Measurements from ENCODE around the gene ETFB. TPM values are rescaled to one million over a fixed set of nuclear protein-coding genes. Genes with fewer than 3 reads are reported as not detected.

ETFB gene
- total RNA-seq, 1 donor from 2014 or later = 58.8 TPM

GRCh38 chr19:51347209-51347928, 18.8 kb downstream of the ETFB start:
- no peak overlapping the region for H3K27ac Mint-ChIP-seq (ENCODE audit: unreplicated experiment)
- H3K4me1 Mint-ChIP-seq (ENCODE audit: unreplicated experiment) = no peaks in the 10 kb centered on the region
- no peaks in the 10 kb centered on the region for H3K9me3 Mint-ChIP-seq (ENCODE audit: unreplicated experiment)
- no peak overlapping the region for H3K4me3 Mint-ChIP-seq (ENCODE audit: unreplicated experiment)
- TF ChIP-seq, protein P1, sequence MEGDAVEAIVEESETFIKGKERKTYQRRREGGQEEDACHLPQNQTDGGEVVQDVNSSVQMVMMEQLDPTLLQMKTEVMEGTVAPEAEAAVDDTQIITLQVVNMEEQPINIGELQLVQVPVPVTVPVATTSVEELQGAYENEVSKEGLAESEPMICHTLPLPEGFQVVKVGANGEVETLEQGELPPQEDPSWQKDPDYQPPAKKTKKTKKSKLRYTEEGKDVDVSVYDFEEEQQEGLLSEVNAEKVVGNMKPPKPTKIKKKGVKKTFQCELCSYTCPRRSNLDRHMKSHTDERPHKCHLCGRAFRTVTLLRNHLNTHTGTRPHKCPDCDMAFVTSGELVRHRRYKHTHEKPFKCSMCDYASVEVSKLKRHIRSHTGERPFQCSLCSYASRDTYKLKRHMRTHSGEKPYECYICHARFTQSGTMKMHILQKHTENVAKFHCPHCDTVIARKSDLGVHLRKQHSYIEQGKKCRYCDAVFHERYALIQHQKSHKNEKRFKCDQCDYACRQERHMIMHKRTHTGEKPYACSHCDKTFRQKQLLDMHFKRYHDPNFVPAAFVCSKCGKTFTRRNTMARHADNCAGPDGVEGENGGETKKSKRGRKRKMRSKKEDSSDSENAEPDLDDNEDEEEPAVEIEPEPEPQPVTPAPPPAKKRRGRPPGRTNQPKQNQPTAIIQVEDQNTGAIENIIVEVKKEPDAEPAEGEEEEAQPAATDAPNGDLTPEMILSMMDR (IDR thresholded peaks at IDR 0.05) = no peak
- no peak for DNase-seq (ENCODE audit: extremely low spot score, unreplicated experiment)
- peaks cover 21% of the 10 kb centered on the region for H3K36me3 Mint-ChIP-seq (ENCODE audit: unreplicated experiment)
- H3K27me3 Mint-ChIP-seq (ENCODE audit: unreplicated experiment) = no peaks in the 10 kb centered on the region

DNA sequence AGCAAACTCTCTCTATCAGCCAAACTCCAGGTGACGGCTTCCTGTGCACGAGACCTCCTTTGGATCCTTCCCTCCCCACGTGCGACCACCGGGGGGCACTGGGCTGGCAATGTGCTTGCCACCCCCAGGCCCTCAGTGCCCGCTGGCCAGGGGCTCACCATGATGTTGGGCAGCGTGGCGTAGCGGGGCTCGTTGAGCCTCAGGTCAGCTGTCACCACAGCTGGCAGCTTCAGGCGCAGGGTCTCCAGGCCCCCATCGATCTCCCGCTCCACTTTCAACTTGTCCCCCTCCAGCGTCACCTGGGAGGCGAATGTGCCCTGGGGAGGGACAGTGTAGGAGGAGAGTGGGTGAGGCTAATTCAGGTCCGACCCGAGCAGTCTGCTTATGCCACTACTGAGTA, 19.4 kb downstream of the ETFB start:
- H3K4me1 Mint-ChIP-seq (ENCODE audit: unreplicated experiment) = peaks cover 1% of the 10 kb centered on the region
- no peak overlapping the region for H3K27ac Mint-ChIP-seq (ENCODE audit: unreplicated experiment)
- no peak for DNase-seq (ENCODE audit: extremely low spot score, unreplicated experiment)
- no peak overlapping the region for H3K4me3 Mint-ChIP-seq (ENCODE audit: unreplicated experiment)
- H3K27me3 Mint-ChIP-seq (ENCODE audit: unreplicated experiment) = no peaks in the 10 kb centered on the region
- peaks cover 17% of the 10 kb centered on the region for H3K36me3 Mint-ChIP-seq (ENCODE audit: unreplicated experiment)
- no peaks in the 10 kb centered on the region for H3K9me3 Mint-ChIP-seq (ENCODE audit: unreplicated experiment)
- TF ChIP-seq, protein P1 (IDR thresholded peaks at IDR 0.05) = no peak

- H3K27ac Mint-ChIP-seq (ENCODE audit: unreplicated experiment) = no peak overlapping the region
- H3K4me1 Mint-ChIP-seq (ENCODE audit: unreplicated experiment) = peaks cover 2% of the 10 kb centered on the region
- no peaks in the 10 kb centered on the region for H3K27me3 Mint-ChIP-seq (ENCODE audit: unreplicated experiment)
- H3K36me3 Mint-ChIP-seq (ENCODE audit: unreplicated experiment) = peaks cover 7% of the 10 kb centered on the region
- no peaks in the 10 kb centered on the region for H3K9me3 Mint-ChIP-seq (ENCODE audit: unreplicated experiment)
- no peak for DNase-seq (ENCODE audit: extremely low spot score, unreplicated experiment)
- no peak overlapping the region for H3K4me3 Mint-ChIP-seq (ENCODE audit: unreplicated experiment)
- TF ChIP-seq, protein P1 (IDR thresholded peaks at IDR 0.05) = no peak
Observed at GRCh38 chr19:51345076-51345620, 21.0 kb downstream of the ETFB start.

DNA sequence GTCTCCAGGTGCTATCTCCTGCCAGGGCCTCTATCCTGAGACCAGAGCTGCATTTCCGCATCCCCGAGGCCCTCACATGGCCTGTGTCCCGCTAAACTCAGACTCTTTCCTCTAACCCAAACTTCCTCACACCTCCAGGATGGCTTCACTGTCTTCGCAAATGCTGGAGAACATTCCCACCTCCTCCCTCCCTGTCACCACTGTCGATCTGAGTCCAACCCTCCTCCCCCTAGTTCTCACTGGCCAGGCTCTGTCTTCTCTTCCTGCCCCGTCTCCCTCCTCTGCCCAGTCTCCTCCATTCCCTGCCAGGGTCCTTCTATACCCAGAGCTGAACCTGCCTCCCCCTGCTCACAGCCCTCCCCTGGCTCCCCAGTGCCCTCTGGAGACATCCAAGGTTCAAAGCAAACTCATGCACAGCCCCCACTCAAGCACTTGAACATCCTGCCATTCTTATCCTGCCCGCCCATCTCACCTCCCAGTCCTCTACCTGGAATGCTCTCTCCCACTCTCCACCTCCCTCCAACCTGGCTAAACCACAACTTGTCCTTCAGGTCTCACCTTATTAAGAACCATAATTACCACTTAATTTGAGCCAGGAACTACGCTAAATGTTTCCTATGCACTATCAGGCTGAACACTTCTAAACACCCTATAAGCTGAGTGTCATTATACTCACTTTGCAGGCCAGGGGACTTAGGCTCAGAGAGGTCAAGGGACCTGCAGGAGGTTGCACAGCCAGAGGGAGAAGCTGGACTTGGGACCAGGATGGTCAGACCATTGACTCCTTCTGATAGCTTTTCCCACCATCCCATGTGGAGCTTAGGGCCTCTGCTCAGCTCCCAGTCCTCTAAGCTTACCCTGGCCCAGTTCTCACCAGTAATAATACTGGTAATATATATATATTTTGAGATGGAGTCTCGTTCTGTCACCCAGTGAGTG, 23.3 kb downstream of the ETFB start:
- H3K27me3 Mint-ChIP-seq (ENCODE audit: unreplicated experiment) = no peaks in the 10 kb centered on the region
- no peak overlapping the region for H3K4me3 Mint-ChIP-seq (ENCODE audit: unreplicated experiment)
- H3K27ac Mint-ChIP-seq (ENCODE audit: unreplicated experiment) = peak overlapping the region; percentile 29

More for the DNA sequence above, 23.3 kb downstream of the ETFB start:
- Mint-ChIP-seq H3K9me3 (ENCODE audit: unreplicated experiment) (no peaks in the 10 kb centered on the region), H3K36me3 (ENCODE audit: unreplicated experiment) (peaks cover 7% of the 10 kb centered on the region), H3K4me1 (ENCODE audit: unreplicated experiment) (peaks cover 9% of the 10 kb centered on the region)
- TF ChIP-seq, protein P1 (IDR thresholded peaks at IDR 0.05) = no peak
- DNase-seq (ENCODE audit: extremely low spot score, unreplicated experiment) = no peak

All from osteocyte (in vitro differentiated cells).